HG03139 (cell line): Measurements from ENCODE around the gene TAGLN2.

Experiments
- ATAC-seq: cut with Tn5 transposase; IDR thresholded peaks from one replicate; pipeline ENCODE4 v1.9.1; 2021; ENCODE audit not compliant: unreplicated experiment

Gene TAGLN2

GRCh38 chr1:159879136-159879535 lies 46.2 kb downstream of the TAGLN2 start:
- ATAC-seq: no peak

GRCh38 chr1:159877695-159878444 lies 47.4 kb downstream of the TAGLN2 start:
- ATAC-seq: no peak

DNA sequence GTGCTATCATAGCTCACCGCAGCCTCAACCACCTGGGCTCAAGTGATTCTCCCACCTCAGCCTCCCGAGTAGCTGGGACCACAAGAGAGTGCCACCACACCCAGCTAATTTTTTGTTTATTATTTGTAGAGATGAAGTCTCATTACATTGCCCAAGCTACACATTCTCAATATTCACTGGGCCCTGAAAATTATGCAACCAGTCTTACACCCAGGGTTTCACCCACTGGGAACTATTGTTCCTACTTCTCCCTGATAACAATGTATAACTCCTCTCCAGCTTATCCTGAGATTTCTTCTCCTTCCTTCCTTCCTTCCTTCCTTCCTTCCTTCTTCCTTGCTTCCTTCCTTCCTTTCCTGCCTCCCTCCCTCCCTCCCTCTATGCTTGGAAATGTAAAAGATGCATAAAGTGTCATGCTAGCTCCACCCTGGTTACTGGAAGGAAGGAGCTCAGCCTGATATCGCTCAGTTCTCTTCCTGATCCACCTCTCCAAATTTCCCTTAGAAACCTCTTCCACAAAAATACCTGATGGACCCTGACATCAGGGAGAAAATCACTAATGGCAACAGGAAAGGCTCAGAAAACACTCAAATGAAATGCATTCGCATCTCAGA lies 51.7 kb downstream of the TAGLN2 start:
- ATAC-seq: no peak

DNA sequence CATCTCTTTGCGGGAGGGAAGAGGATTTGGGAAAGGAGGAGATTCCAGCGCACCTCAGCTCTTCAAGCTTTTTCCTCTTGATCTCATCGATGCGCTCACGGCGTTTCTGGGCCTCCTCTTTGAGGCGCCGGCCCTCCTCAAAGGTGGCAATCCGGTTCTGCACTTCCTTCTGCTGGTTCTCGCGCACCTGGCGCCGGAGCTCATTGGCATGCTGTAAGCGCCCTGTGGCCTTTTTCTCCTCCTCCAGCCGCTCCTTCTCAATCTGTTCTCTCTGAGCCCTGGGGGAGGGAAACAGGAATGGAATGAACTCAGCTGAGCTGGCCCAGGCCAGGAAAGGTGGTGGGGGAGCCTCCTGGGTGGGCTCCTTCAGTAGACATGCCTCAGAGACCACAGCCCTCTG lies 52.4 kb downstream of the TAGLN2 start:
- no peak for ATAC-seq

- ATAC-seq: no peak
Observed at GRCh38 chr1:159870704-159871103, 54.6 kb downstream of the TAGLN2 start.

- no peak for ATAC-seq
Observed at GRCh38 chr1:159869607-159870006, 55.7 kb downstream of the TAGLN2 start.

DNA sequence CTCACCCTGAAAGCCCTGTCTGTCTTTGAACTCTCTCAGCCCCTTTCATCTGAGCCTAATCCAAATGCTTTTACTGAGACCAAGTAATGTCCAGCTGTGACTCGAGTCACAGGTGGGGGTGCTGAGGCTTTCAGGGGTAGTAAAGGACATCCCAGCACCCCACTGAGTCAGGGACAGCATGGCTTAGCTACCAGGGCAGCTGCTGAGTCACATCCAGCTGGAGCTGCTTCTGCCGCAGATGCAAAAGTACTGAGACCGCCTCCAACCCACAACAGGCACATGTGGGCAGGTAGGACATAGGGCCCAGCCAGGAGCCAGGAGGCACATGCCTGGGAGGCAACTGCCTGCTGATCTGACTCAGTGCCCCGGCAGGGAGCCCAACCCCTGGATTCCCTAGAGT lies 56.1 kb downstream of the TAGLN2 start:
- ATAC-seq: no peak

GRCh38 chr1:159868766-159869165 lies 56.5 kb downstream of the TAGLN2 start:
- ATAC-seq: no peak
